GM12891 (cell line): Measurements from ENCODE around the gene SEC61A1.
A peak's percentile ranks its signal among the peaks of the same experiment; 100 is the strongest.

Experiments used
- PAX5 ChIP-seq: IDR thresholded peaks from 2 replicates; pipeline ENCODE4 v1.6.1; 2011; ENCODE audit warnings: low read length, moderate library complexity, mild to moderate bottlenecking; ENCODE audit not compliant: insufficient read depth, severe bottlenecking
- POLR2A ChIP-seq: IDR thresholded peaks from 2 replicates; pipeline ENCODE4 v1.6.1; 2011; ENCODE audit warnings: low read depth, low read length, control low read depth
- POLR2AphosphoS5 ChIP-seq: IDR thresholded peaks from 2 replicates; pipeline ENCODE4 v1.6.1; 2011; ENCODE audit warnings: low read depth, low read length, control low read depth
- POU2F2 ChIP-seq: IDR thresholded peaks from 2 replicates; pipeline ENCODE4 v1.6.1; 2011; ENCODE audit warnings: low read depth, mild to moderate bottlenecking, control low read depth, low read length, moderate library complexity
- SPI1 ChIP-seq: IDR thresholded peaks from 2 replicates; pipeline ENCODE4 v1.6.1; 2011; ENCODE audit warnings: low read depth, low read length, control low read depth
- TAF1 ChIP-seq: IDR thresholded peaks from 2 replicates; pipeline ENCODE4 v1.6.1; 2011; ENCODE audit warnings: low read depth, low read length, control low read depth

GRCh38 chr3:128113817-128114794 lies 61.9 kb downstream of the SEC61A1 start:
- no peak for TF ChIP-seq POLR2A
- TF ChIP-seq POU2F2 = no peak
- no peak for TF ChIP-seq TAF1
- no peak for TF ChIP-seq POLR2AphosphoS5
- no peak for TF ChIP-seq PAX5
- peak; percentile 60 for TF ChIP-seq SPI1
